SK-N-SH (cell line): ENCODE results near the gene SMPDL3A. TPM values are rescaled to one million over a fixed set of nuclear protein-coding genes. Genes with fewer than 3 reads are reported as not detected.
A peak's percentile ranks its signal among the peaks of the same experiment; 100 is the strongest.

Experiments
- CTCF ChIA-PET: fragments of 300-600, 350-600 bp; formaldehyde crosslinking; extraction: SDS; loops from one replicate; lab custom pipeline; 2021; lab: Yijun Ruan, JAX
- POLR2A ChIA-PET: fragments of 350-600 bp; sonication (Branson Sonifier 250); formaldehyde crosslinking; extraction: SDS; loops from one replicate; lab custom pipeline; 2020; ENCODE audit warnings: antibody characterized with exemption, inconsistent platforms; lab: Yijun Ruan, JAX
- DNase-seq: peaks from one replicate; pipeline ENCODE4 v3.0.0; 2012
- H2AFZ ChIP-seq: fragments of 200-600 bp; sonication (generic); 2 replicates; pipeline ENCODE4 v1.8.1; 2016; ENCODE audit warnings: antibody characterized with exemption, mild to moderate bottlenecking, low read depth
- H3F3A ChIP-seq: fragments of 200-600 bp; sonication (generic); replicated peaks from 2 replicates; pipeline ENCODE3; 2016; ENCODE audit warnings: antibody characterized with exemption, mild to moderate bottlenecking; ENCODE audit not compliant: insufficient read depth
- H3K27ac ChIP-seq, 2 experiments: fragments of 200-500 bp in 1 of 2; fragments of 200-600 bp in 1 of 2; sonication (Bioruptor generic) in 1 of 2; sonication (generic), shearing (Covaris generic) in 1 of 2; 2 replicates each; pipeline versions ENCODE4 v1.5.1 to v1.6.1; 2014 to 2016; ENCODE audit warnings: low read depth in 2 of 2, inconsistent platforms in 1 of 2, low read length in 1 of 2, mild to moderate bottlenecking in 1 of 2, mixed read lengths in 1 of 2
- H3K27me3 ChIP-seq: fragments of 200-600 bp; sonication (generic), shearing (Covaris generic); 2 replicates; pipeline ENCODE4 v1.6.1; 2016; ENCODE audit warnings: mixed run types; ENCODE audit not compliant: insufficient read depth
- H3K36me3 ChIP-seq, 2 experiments: fragments of 200-500 bp in 1 of 2; fragments of 200-600 bp in 1 of 2; sonication (Bioruptor generic) in 1 of 2; sonication (generic) in 1 of 2; replicated peaks in 1 of 2; 2 replicates each; pipeline versions ENCODE3 to v1.5.1; 2014 to 2016; ENCODE audit warnings: low read length in 1 of 2, mild to moderate bottlenecking in 1 of 2; ENCODE audit not compliant: insufficient read depth in 2 of 2, control insufficient read depth in 1 of 2
- H3K4me1 ChIP-seq, 2 experiments: fragments of 200-500 bp in 1 of 2; fragments of 200-600 bp in 1 of 2; sonication (Bioruptor generic) in 1 of 2; sonication (generic), shearing (Covaris generic) in 1 of 2; 2 replicates each; pipeline versions ENCODE4 v1.5.1 to v1.6.1; 2014 to 2016; ENCODE audit warnings: low read depth in 1 of 2, low read length in 1 of 2, mixed run types in 1 of 2; ENCODE audit not compliant: insufficient read depth in 2 of 2, control insufficient read depth in 1 of 2
- H3K4me2 ChIP-seq: fragments of 200-600 bp; sonication (generic), shearing (Covaris generic); 2 replicates; pipeline ENCODE4 v1.6.1; 2017; ENCODE audit warnings: mixed run types
- H3K4me3 ChIP-seq, 2 experiments: fragments of 200-500 bp in 1 of 2; fragments of 200-600 bp in 1 of 2; sonication (Bioruptor generic) in 1 of 2; sonication (generic), shearing (Covaris generic) in 1 of 2; 2 replicates each; pipeline versions ENCODE4 v1.5.1 to v1.8.1; 2014 to 2016; ENCODE audit warnings: low read depth in 2 of 2, inconsistent platforms in 1 of 2, low read length in 1 of 2, mild to moderate bottlenecking in 1 of 2, mixed read lengths in 1 of 2, moderate library complexity in 1 of 2
- H3K79me2 ChIP-seq: fragments of 200-600 bp; sonication (generic); 2 replicates; pipeline ENCODE4 v1.8.1; 2017; ENCODE audit warnings: mild to moderate bottlenecking; ENCODE audit not compliant: insufficient read depth
- H3K9ac ChIP-seq: fragments of 200-600 bp; sonication (generic); 2 replicates; pipeline ENCODE4 v1.6.1; 2017; ENCODE audit warnings: mixed run types
- H3K9me2 ChIP-seq: fragments of 200-600 bp; sonication (generic); 2 replicates; pipeline ENCODE4 v1.6.1; 2017; ENCODE audit warnings: mixed run types
- H3K9me3 ChIP-seq: fragments of 200-600 bp; sonication (generic); 2 replicates; pipeline ENCODE4 v1.6.1; 2017; ENCODE audit warnings: mixed run types, mild to moderate bottlenecking, moderate library complexity
- H4K20me1 ChIP-seq: fragments of 200-600 bp; sonication (generic); 2 replicates; pipeline ENCODE4 v1.6.1; 2017; ENCODE audit warnings: mild to moderate bottlenecking, mixed run types; ENCODE audit not compliant: insufficient read depth
- CHD2 ChIP-seq: fragments of 150-350 bp; IDR thresholded peaks from 2 replicates; pipeline ENCODE4 v1.6.1; 2018; ENCODE audit warnings: low read length; ENCODE audit not compliant: partially characterized antibody
- EP300 ChIP-seq, 2 experiments: IDR thresholded peaks; 2 replicates each; pipeline versions ENCODE4 v1.4.0 to v1.6.1; 2012; ENCODE audit warnings: borderline replicate concordance in 1 of 2, low read depth in 1 of 2, low read length in 1 of 2
- EZH2phosphoT487 ChIP-seq: fragments of 200-600 bp; sonication (generic); IDR thresholded peaks from 2 replicates; pipeline ENCODE4 v1.6.1; 2017; ENCODE audit warnings: low read depth, mixed run types, mild to moderate bottlenecking, antibody characterized with exemption, moderate library complexity, borderline replicate concordance
- FOSL2 ChIP-seq: IDR thresholded peaks from 2 replicates; pipeline ENCODE4 v1.4.0; 2012; ENCODE audit warnings: low read depth, mild to moderate bottlenecking, moderate library complexity, borderline replicate concordance
- FOXJ3 ChIP-seq: sonication (generic); formaldehyde crosslinking; IDR thresholded peaks from 2 replicates; pipeline ENCODE4 v1.5.1; 2020; ENCODE audit warnings: mild to moderate bottlenecking, missing genetic modification reagents
- JUND ChIP-seq: IDR thresholded peaks from 2 replicates; pipeline ENCODE4 v1.4.0; 2012
- MXI1 ChIP-seq: IDR thresholded peaks from 2 replicates; pipeline ENCODE4 v1.6.1; 2012; ENCODE audit warnings: mild to moderate bottlenecking, low read depth, low read length, improper control_type of control experiment
- NRF1 ChIP-seq: IDR thresholded peaks from 2 replicates; pipeline ENCODE4 v1.6.1; 2012; ENCODE audit warnings: low read depth, mild to moderate bottlenecking, low read length
- RAD21 ChIP-seq: IDR thresholded peaks from 2 replicates; pipeline ENCODE4 v1.6.1; 2012; ENCODE audit warnings: mild to moderate bottlenecking, low read length
- SMC3 ChIP-seq: IDR thresholded peaks from 2 replicates; pipeline ENCODE4 v1.6.1; 2012; ENCODE audit warnings: low read depth, low read length, improper control_type of control experiment
- TAF1 ChIP-seq: IDR thresholded peaks from 2 replicates; pipeline ENCODE4 v1.6.1; 2012; ENCODE audit warnings: low read depth, mild to moderate bottlenecking, low read length, moderate library complexity, borderline replicate concordance
- WGBS: methylation state at CpG from one replicate; pipeline ENCODE4 v1.1.6; 2017; ENCODE audit warnings: low lambda C conversion rate; 5-methylcytosine and 5-hydroxymethylcytosine counted together
- polyA plus RNA-seq, 3 experiments: library from polyadenylated mRNA; depleted of rRNA; stranded (reverse); fragments of >200 nt; gene quantifications; 2 replicates each; pipeline ENCODE4 v1.2.3, GENCODE V29; 2012
- TF ChIP-seq, protein P1 (sequence below): fragments of 150-350 bp; IDR thresholded peaks from 2 replicates; pipeline ENCODE4 v1.6.1; 2017; ENCODE audit warnings: antibody characterized with exemption, low read length, low read depth, borderline replicate concordance
- TF ChIP-seq, protein P2 (sequence below): IDR thresholded peaks from 2 replicates; pipeline ENCODE4 v1.4.0; 2012; ENCODE audit warnings: low read depth

The SMPDL3A gene
- polyA plus RNA-seq, 1 of the 3 experiments (the other 2 are of a cell fraction) = 2.0 TPM

DNA sequence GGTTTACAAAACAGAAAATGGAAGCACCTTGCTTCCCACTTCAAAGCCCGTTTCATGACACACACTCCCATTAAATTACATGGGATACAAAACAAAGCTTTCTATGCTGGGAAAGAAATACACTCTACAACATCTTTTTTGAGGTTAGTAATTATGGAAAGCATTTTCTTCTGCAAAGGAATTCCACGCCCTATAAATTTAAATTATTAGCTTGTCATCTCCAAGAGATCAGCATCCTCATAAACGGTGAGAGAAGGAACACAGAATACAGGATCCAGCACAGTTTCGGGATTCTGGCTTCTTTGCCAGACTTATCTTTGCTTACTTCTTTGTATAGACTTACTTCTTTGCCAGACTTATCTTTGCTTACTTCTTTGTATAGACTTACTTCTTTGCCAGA is 1.3 kb upstream of the SMPDL3A start:
- CTCF ChIA-PET = interaction anchor here (1.9 kb wide), 1 partner anchor 51 kb away, joined by 5 read pairs; no protein-coding TSS in a partner anchor
- H3K4me2 ChIP-seq = no peak overlapping the region
- H3K9me2 ChIP-seq = no peaks in the 10 kb centered on the region
- no peaks in the 10 kb centered on the region for H3K79me2 ChIP-seq
- peaks cover 0 to 9% of the 10 kb centered on the region in 2 experiments; a peak in 1 of 4 replicates for H3K4me1 ChIP-seq
- H3K36me3 ChIP-seq = no peaks in the 10 kb centered on the region
- POLR2A ChIA-PET = no interaction called here
- H2AFZ ChIP-seq = no peak overlapping the region
- TF ChIP-seq RAD21 (no peak), FOXJ3 (CRISPR knock-in tag) (no peak), JUND (no peak), SMC3 (no peak), MXI1 (no peak), NRF1 (no peak), FOSL2 (no peak)
- peaks cover 34% of the 10 kb centered on the region for H3K27me3 ChIP-seq
- H3F3A ChIP-seq = no peaks in the 10 kb centered on the region
- H3K9ac ChIP-seq = no peak overlapping the region
- H3K4me3 ChIP-seq = no peak overlapping the region
- no peaks in the 10 kb centered on the region for H4K20me1 ChIP-seq
- 35% methylated on average over 4 of the region's 4 CpGs for WGBS
- DNase-seq = no peak
- H3K9me3 ChIP-seq = no peaks in the 10 kb centered on the region
- no peak overlapping the region for H3K27ac ChIP-seq

DNA sequence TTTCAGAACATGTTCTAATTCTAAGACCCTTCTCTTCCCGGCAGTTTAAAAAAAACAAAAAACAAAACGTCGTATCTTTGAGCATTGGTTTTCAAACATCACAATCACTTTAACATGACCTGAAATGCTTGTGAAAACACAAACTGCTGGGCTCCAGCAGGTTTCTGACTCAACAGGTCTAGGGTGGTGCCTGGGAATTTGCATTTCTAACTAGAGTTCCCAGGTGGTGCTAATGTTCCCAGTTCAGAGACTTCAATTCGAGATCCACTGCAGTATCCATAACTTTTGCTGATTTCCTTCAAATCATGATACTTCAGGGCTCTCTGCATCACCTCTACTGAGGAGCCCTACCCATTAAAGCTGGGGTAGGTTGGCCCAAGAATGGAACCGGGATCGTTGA is 850 bp upstream of the SMPDL3A start:
- CTCF ChIA-PET = interaction anchor here (1.1 to 2.5 kb wide), 4 partner anchors 8 to 51 kb away, joined by 3 to 12 read pairs (median 4); no protein-coding TSS in a partner anchor
- Histone ChIP-seq H3K4me3 (no peak overlapping the region), H4K20me1 (no peaks in the 10 kb centered on the region)

DNA sequence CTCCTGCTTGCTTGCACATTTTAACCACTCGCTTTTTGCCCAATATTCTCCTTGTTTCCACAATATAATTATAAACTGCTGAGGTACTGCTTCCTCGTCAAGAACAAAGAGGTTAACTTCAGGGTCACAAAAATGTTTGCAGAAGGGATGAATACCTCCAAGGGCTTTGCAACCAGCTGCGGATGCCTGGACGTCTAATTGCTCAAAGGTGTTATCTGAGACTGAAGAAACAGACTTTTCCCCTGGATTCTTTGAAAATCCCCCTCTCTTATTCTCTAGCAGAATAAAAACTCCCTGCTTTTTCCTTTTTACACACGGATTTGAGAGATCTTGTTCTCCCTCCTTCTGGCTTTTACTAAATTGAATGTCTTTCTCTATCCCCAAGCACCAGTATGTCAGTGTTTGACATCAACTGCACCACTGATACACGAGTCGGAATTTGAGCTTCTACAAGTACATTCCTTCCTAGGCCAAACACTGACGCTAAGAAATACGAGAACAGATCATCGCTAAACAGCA is 336 bp upstream of the SMPDL3A start:
- CTCF ChIA-PET = interaction anchor here (1.1 to 2.5 kb wide), 5 partner anchors 9 to 50 kb away, joined by 3 to 12 read pairs (median 4); no protein-coding TSS in a partner anchor
- no peaks in the 10 kb centered on the region for H3K36me3 ChIP-seq
- no peaks in the 10 kb centered on the region for H3K79me2 ChIP-seq
- no peaks in the 10 kb centered on the region for H3K9me3 ChIP-seq
- H3F3A ChIP-seq = no peaks in the 10 kb centered on the region
- H3K27ac ChIP-seq = peak overlapping the region in 1 of 2 experiments; percentile 19; a peak in 1 of 4 replicates
- H3K4me1 ChIP-seq = peaks cover 0 to 9% of the 10 kb centered on the region in 2 experiments; a peak in 1 of 4 replicates
- H4K20me1 ChIP-seq = no peaks in the 10 kb centered on the region
- peak overlapping the region; percentile 65 to 82 for H3K4me3 ChIP-seq
- H3K27me3 ChIP-seq = peaks cover 34% of the 10 kb centered on the region
- H3K4me2 ChIP-seq = peak overlapping the region; percentile 87
- WGBS = 13% methylated on average over 10 of the region's 10 CpGs
- POLR2A ChIA-PET = no interaction called here
- TF ChIP-seq FOXJ3 (CRISPR knock-in tag) = no peak
- TF ChIP-seq, protein P1, sequence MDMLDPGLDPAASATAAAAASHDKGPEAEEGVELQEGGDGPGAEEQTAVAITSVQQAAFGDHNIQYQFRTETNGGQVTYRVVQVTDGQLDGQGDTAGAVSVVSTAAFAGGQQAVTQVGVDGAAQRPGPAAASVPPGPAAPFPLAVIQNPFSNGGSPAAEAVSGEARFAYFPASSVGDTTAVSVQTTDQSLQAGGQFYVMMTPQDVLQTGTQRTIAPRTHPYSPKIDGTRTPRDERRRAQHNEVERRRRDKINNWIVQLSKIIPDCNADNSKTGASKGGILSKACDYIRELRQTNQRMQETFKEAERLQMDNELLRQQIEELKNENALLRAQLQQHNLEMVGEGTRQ = no peak
- no peaks in the 10 kb centered on the region for H3K9me2 ChIP-seq
- H3K9ac ChIP-seq = peak overlapping the region; percentile 64; the same call in 1 of the 2 replicates
- no peak for DNase-seq
- H2AFZ ChIP-seq = peak overlapping the region; percentile 83

More for the DNA sequence above, 850 bp upstream of the SMPDL3A start:
- DNase-seq = no peak
- Histone ChIP-seq H3K9me2 (no peaks in the 10 kb centered on the region), H3K4me2 (peak overlapping the region; percentile 87; the same call in 1 of the 2 replicates), H3K9ac (no peak overlapping the region), H3K4me1 (peaks cover 0 to 9% of the 10 kb centered on the region in 2 experiments; a peak in 1 of 4 replicates), H3K9me3 (no peaks in the 10 kb centered on the region), H3K27me3 (peaks cover 34% of the 10 kb centered on the region), H3F3A (no peaks in the 10 kb centered on the region), H3K36me3 (no peaks in the 10 kb centered on the region), H2AFZ (no peak overlapping the region), H3K27ac (no peak overlapping the region), H3K79me2 (no peaks in the 10 kb centered on the region)
- POLR2A ChIA-PET = no interaction called here
- 37% methylated on average over 6 of the region's 6 CpGs for WGBS
- TF ChIP-seq FOXJ3 (CRISPR knock-in tag) = no peak
- TF ChIP-seq SMC3 = no peak
- TF ChIP-seq, protein P2, sequence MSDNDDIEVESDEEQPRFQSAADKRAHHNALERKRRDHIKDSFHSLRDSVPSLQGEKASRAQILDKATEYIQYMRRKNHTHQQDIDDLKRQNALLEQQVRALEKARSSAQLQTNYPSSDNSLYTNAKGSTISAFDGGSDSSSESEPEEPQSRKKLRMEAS = no peak
- TF ChIP-seq TAF1 = no peak
- no peak for TF ChIP-seq EP300 (IDR thresholded peaks at IDR 0.05; ENCODE audit: borderline replicate concordance in 1 of 2, low read depth in 1 of 2, low read length in 1 of 2)
- no peak for TF ChIP-seq CHD2
- TF ChIP-seq EZH2phosphoT487 = no peak
